Esophagus mucosa (tissue), 1 donor: ENCODE results near the gene ZSWIM5. TPM values are rescaled to one million over a fixed set of nuclear protein-coding genes. Genes with fewer than 3 reads are reported as not detected.
"Not testable (repeated sequence)": the region's sequence is repeated elsewhere in the genome, so short reads cannot be mapped to it uniquely, and the experiment has no call there.

ENCODE experiments used
- ATAC-seq: fragments of 200-7000 bp; cut with Tn5 transposase; one replicate; pipeline ENCODE4 v1.9.1; 2020
- total RNA-seq: library from RNA; stranded (reverse); gene quantifications from one replicate; pipeline ENCODE4 v1.2.4, GENCODE V29; 2023
- donor health status: DM: yes; HTN: yes; CAD: no.

ZSWIM5 gene
- total RNA-seq, 1 donor from 2014 or later: 0.56 TPM

GRCh38 chr1:45136984-45137383 is 69.4 kb downstream of the ZSWIM5 start:
- ATAC-seq: no peak

DNA sequence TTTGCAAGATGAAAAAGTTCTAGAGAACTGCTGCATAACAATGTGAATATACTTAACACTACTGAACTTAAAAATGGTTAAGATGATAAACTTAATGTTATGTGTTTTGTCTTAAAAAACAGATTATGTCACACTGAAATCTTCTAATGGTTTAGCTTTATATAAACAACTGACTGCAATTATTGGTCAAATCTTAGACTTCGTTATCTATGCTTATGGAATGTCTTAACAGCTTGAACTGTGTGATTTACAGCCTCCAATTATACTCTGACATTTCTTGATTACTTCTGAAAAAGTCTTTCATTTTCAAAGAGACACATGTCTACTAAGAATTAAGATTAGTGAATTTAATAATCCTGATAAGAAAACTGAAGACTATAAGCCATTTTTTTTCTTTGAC is 71.1 kb downstream of the ZSWIM5 start:
- no peak for ATAC-seq

DNA sequence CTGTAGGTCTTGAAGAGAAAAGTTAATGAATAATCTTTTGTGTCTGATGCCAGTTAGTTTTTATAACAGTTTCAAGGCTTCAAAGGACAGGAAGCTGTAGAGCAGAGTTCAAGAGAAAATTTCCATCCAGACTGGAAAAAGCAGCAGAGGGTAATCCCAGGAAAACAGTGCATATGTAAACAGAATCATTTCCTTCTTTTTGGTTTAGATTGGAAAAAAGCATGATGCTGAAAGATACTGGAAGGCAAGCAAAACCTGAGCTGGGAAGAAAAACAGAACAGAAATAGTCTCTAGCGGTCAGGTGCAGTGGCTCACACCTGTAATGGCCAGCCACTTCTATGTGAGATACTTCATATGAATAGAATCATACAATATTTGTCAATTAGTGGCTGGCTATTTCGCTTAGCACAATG is 71.9 kb downstream of the ZSWIM5 start:
- no peak for ATAC-seq

GRCh38 chr1:45132719-45133118 is 73.7 kb downstream of the ZSWIM5 start:
- not testable (repeated sequence) for ATAC-seq

DNA sequence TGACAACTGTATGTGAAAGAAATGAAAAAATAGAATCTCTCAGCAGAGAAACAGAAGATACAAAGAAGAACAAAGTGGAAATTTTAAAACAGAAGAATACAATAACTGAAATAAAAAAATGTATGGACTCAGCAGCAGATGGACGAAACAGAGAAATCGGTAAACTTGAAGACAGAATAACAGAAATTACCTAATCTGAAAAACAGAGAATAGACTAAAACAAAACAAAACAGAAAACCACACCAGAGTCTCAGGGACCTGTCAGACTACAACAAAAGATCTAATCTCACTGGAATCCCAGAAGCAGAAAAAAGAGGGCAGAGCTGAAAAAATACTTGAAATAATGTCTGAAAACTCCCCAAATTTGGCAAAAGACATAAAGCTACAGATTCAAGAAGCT is 83.0 kb downstream of the ZSWIM5 start:
- no peak for ATAC-seq

- ATAC-seq: no peak
These were observed 83.7 kb downstream of the ZSWIM5 start for GRCh38 chr1:45122724-45123123.

DNA sequence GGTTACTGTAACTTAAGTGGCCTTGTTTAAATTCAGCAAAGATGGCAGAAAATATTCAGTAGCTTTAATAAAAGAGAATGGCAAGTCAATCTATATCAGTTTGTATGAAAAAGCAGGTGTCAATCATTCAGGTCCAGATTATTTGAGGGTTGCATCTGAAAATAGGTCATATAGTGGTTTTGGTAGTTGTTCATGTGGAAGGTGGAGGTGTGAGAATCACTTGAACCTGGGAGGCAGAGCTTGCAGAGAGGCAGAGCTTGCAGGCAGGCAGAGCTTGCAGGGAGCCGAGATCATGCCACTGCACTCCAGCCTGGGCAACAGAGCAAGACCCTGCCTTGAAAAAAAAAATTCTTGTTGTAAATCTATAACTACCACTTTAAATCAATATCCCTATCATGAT is 88.6 kb downstream of the ZSWIM5 start:
- no peak for ATAC-seq

GRCh38 chr1:45116820-45117219 is 89.6 kb downstream of the ZSWIM5 start:
- ATAC-seq: no peak

DNA sequence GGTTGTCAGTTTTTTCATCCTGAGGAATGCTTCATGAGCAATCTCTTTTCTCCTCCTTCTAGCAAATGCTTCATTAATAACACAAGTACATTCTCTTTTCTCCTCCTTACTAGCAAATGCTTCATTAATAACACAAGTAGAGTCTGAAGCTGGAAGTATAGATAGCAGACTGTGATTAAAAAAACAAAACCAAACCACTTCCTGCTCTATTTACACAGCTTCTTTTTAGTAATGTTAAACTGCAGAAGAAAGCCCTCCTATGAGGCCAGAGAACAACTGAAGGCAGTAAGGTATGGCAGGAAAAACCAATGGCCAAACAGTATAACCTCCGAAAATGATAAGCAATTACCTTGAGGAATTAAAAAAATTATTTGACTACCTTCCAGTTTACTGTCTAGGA is 90.1 kb downstream of the ZSWIM5 start:
- no peak for ATAC-seq

DNA sequence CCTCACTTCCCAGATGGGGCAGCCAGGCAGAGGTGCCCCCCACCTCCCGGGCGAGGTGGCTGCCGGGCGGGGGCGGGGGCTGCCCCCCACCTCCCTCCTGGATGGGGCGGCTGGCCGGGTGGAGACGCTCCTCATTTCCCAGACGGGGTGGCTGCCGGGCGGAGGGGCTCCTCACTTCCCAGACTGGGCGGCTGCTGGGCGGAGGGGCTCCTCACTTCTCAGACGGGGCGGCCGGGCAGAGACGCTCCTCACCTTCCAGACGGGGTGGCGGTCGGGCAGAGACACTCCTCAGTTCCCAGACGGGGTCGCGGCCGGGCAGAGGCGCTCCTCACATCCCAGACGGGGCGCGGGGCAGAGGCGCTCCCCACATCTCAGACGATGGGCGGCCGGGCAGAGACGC is 91.2 kb downstream of the ZSWIM5 start:
- not testable (repeated sequence) for ATAC-seq

DNA sequence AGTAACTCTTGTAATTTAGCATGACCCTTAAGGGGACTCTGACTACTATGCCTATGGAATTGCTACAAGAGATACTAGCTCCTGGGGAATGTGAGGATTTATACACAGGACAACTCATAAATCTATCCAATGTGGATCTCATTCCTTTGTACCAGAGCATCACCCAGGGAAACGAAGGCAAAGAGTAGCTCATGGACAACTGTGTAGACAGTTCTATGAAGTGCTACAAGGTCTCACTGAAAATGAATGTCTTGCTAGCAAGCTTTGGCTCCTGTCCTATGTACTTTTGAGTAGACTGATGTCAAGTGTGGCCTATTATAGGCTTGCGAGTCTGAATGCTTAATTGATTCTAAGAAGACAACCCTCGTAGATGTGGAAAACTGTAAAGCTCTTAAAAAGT is 93.7 kb downstream of the ZSWIM5 start:
- no peak for ATAC-seq

DNA sequence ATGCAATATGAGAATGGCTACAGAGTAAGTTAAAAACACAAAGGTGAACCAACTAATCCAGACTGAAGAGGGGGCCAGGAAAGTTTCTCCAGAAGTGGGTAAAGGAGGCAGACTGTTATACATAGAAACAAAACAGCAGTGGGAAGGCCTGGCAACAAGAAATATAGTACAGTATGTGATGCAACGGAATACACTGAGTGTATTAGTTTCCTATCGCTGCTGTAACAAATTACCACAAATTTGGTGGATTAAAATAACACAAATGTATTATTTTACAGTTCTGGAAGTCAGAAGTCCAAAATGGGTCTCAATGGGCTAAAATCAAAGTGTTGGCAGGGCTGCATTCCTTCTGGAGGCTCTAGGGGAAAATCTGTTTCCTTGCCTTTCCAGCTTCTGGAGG is 95.2 kb downstream of the ZSWIM5 start:
- ATAC-seq: no peak

DNA sequence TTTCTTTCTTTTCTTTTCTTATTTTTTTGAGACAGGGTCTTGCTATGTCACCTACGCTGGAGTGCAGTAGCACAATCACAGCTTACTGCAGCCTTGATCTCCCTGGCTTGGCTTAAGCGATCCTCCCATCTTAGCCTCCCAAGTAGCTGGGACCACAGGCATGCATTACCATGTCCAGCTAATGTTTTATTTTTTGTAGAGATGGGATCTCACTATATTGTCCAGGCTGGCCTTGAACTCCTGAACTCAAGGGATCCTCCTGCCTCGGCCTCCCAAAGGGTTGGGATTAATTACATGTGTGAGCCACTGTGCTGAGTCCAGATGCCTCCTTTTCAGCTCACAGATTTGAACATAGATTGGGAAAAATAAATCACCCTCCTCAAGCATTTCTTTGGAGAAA is 98.6 kb downstream of the ZSWIM5 start:
- no peak for ATAC-seq

- ATAC-seq: not testable (repeated sequence)
These were observed 99.5 kb downstream of the ZSWIM5 start for GRCh38 chr1:45106864-45107263.

GRCh38 chr1:45106156-45106545 is 100.3 kb downstream of the ZSWIM5 start:
- ATAC-seq: not testable (repeated sequence)

GRCh38 chr1:45105486-45106155 is 100.8 kb downstream of the ZSWIM5 start:
- not testable (repeated sequence) for ATAC-seq

DNA sequence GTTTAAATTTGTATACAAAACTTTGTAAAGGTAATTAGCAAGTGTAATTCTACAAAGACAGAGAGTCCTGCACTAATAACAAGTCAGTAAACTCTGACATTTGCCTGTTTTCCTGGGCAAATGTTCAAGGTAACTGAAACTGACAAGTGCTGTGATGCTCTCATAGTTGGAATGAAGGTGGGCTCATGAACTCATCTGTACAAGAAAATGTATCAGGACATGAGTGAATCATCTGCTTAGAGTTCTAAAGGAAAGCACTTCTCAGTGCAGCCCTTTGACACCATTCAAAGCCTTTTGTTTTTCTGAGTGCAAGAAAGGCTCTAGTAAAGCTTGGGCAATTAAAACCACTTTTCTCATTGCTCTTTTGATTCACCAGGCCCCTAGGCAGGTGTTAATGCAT is 102.9 kb downstream of the ZSWIM5 start:
- no peak for ATAC-seq

DNA sequence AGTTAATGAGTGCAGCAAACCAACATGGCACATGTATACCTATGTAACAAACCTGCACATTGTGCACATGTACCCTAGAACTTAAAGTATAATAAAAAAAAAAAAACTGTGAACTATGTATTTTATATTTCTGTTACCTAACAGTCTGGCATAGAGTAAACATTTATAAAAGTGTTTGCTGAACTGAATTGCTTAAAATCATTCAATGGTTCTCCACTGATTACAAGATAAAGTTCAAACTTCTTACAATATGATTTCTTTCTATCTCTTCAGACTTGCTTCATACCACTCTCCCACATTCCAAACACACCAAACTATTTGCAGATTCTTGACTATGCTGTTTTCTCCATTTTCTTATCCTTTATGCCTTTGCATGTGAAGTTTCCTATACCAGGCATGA is 104.5 kb downstream of the ZSWIM5 start:
- no peak for ATAC-seq

- ATAC-seq: not testable (repeated sequence)
These were observed 104.9 kb downstream of the ZSWIM5 start for GRCh38 chr1:45101528-45101927.

- no peak for ATAC-seq
These were observed 108.5 kb downstream of the ZSWIM5 start for GRCh38 chr1:45097944-45098343.

GRCh38 chr1:45097079-45097478 is 109.3 kb downstream of the ZSWIM5 start:
- no peak for ATAC-seq

GRCh38 chr1:45095450-45095849 is 111.0 kb downstream of the ZSWIM5 start:
- ATAC-seq: no peak

- not testable (repeated sequence) for ATAC-seq
These were observed 112.0 kb downstream of the ZSWIM5 start for GRCh38 chr1:45094371-45094770.

- ATAC-seq: no peak
These were observed 113.1 kb downstream of the ZSWIM5 start for GRCh38 chr1:45093334-45093733.

DNA sequence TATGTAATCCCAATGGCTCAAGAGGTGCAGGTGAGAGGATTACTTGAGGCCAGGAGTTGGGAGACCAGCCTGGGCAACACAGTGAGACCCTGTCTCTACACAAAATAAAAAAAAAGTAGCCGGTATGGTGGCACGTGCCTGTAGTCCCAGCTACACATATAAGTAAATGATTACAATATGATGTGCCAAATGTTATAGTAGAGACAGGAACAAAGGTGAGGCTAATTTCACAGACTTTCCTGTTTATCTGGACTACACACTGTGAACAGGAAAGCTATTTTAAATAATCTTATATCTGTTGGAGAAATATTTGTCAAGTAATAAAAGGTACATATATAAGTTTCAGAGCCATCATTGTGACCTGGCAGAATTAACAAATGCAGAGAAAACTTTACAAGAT is 116.7 kb downstream of the ZSWIM5 start:
- no peak for ATAC-seq
